ENCODE data around the gene PCDHA4. TPM values are rescaled to one million over a fixed set of nuclear protein-coding genes. Genes with fewer than 3 reads are reported as not detected.

Gene PCDHA4
- total RNA-seq, 1 experiment from 2014 or later, result not detected

- DNase-seq (ENCODE audit: low read depth), result no peak
These were observed 49.2 kb downstream of the PCDHA4 start, which contains the start of gene PCDHA10 for GRCh38 chr5:140855772-140856674. Gene PCDHA10, plus strand, starts transcription at chr5:140855897. Its CDS starts 152 bp downstream, at chr5:140856049.

GRCh38 chr5:140857177-140857986 is 50.5 kb downstream of the PCDHA4 start:
- DNase-seq (ENCODE audit: low read depth), result no peak

DNA sequence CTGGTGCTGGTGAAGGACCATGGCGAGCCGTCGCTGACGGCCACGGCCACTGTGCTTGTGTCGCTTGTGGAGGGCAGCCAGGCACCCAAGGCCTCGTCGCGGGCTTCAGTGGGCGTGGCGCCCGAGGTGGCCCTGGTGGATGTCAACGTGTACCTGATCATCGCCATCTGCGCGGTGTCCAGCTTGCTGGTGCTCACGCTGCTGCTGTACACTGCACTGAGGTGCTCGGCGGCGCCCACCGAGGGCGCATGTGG is 51.0 kb downstream of the PCDHA4 start:
- no peak for DNase-seq (ENCODE audit: low read depth)

- no peak for DNase-seq (ENCODE audit: low read depth)
These were observed 55.8 kb downstream of the PCDHA4 start for GRCh38 chr5:140862441-140863295.

Other genes with a start within 250 kb of the PCDHA4 start
- gene SRA1, start 249.6 kb upstream of the PCDHA4 start, total RNA-seq (2014; rRNA removed; shearing (Covaris generic)), result 48.5 and 55.9 TPM in 2 replicates
- 0.54 and 3.4 TPM in 2 replicates for gene APBB3, start 242.5 kb upstream of the PCDHA4 start, total RNA-seq (2014; rRNA removed; shearing (Covaris generic))
- gene SLC35A4, start 242.2 kb upstream of the PCDHA4 start, total RNA-seq (2014; rRNA removed; shearing (Covaris generic)), result 29.4 and 33.5 TPM in 2 replicates
- 0.47 TPM in 1 of 2 replicates, not detected in the other for gene CD14, start 173.9 kb upstream of the PCDHA4 start, total RNA-seq (2014; rRNA removed; shearing (Covaris generic))
- gene TMCO6, start 167.6 kb upstream of the PCDHA4 start, total RNA-seq (2014; rRNA removed; shearing (Covaris generic)), result 15.2 and 32.7 TPM in 2 replicates
- 87.2 and 106 TPM in 2 replicates for gene NDUFA2, start 159.4 kb upstream of the PCDHA4 start, total RNA-seq (2014; rRNA removed; shearing (Covaris generic))
- 96.8 and 118 TPM in 2 replicates for gene IK, start 159.2 kb upstream of the PCDHA4 start, total RNA-seq (2014; rRNA removed; shearing (Covaris generic))
- gene WDR55, start 142.2 kb upstream of the PCDHA4 start, total RNA-seq (2014; rRNA removed; shearing (Covaris generic)), result 11.7 and 26.5 TPM in 2 replicates
- gene DND1, start 133.5 kb upstream of the PCDHA4 start, total RNA-seq (2014; rRNA removed; shearing (Covaris generic)), result 0.44 TPM in 1 of 2 replicates, not detected in the other
- gene HARS1, start 115.7 kb upstream of the PCDHA4 start, total RNA-seq (2014; rRNA removed; shearing (Covaris generic)), result 36.8 and 58.1 TPM in 2 replicates
- 29.6 and 36.7 TPM in 2 replicates for gene HARS2, start 115.6 kb upstream of the PCDHA4 start, total RNA-seq (2014; rRNA removed; shearing (Covaris generic))
- gene ZMAT2, start 106.6 kb upstream of the PCDHA4 start, total RNA-seq (2014; rRNA removed; shearing (Covaris generic)), result 68.0 and 71.3 TPM in 2 replicates
- gene PCDHA1, start 20.9 kb upstream of the PCDHA4 start, total RNA-seq (2014; rRNA removed; shearing (Covaris generic)), result 0.05 TPM in 1 of 2 replicates, not detected in the other
- gene PCDHA2, start 12.2 kb upstream of the PCDHA4 start, total RNA-seq (2014; rRNA removed; shearing (Covaris generic)), result not detected in 2 replicates
- not detected in 2 replicates for gene PCDHA3, start 6.0 kb upstream of the PCDHA4 start, total RNA-seq (2014; rRNA removed; shearing (Covaris generic))
- gene PCDHA5, start 14.5 kb downstream of the PCDHA4 start, total RNA-seq (2014; rRNA removed; shearing (Covaris generic)), result not detected in 2 replicates
- gene PCDHA6, start 20.9 kb downstream of the PCDHA4 start, total RNA-seq (2014; rRNA removed; shearing (Covaris generic)), result not detected in 2 replicates
- gene PCDHA7, start 27.2 kb downstream of the PCDHA4 start, total RNA-seq (2014; rRNA removed; shearing (Covaris generic)), result 0.02 TPM in 1 of 2 replicates, not detected in the other
- gene PCDHA8, start 34.1 kb downstream of the PCDHA4 start, total RNA-seq (2014; rRNA removed; shearing (Covaris generic)), result not detected in 2 replicates
- not detected in 2 replicates for gene PCDHA9, start 41.3 kb downstream of the PCDHA4 start, total RNA-seq (2014; rRNA removed; shearing (Covaris generic))
- gene PCDHA10, start 48.8 kb downstream of the PCDHA4 start, total RNA-seq (2014; rRNA removed; shearing (Covaris generic)), result not detected in 2 replicates
- gene PCDHA11, start 61.9 kb downstream of the PCDHA4 start, total RNA-seq (2014; rRNA removed; shearing (Covaris generic)), result 0.07 and 0.27 TPM in 2 replicates
- gene PCDHA12, start 68.2 kb downstream of the PCDHA4 start, total RNA-seq (2014; rRNA removed; shearing (Covaris generic)), result not detected in 2 replicates
- gene PCDHA13, start 75.1 kb downstream of the PCDHA4 start, total RNA-seq (2014; rRNA removed; shearing (Covaris generic)), result not detected in 2 replicates
- 0.25 and 0.34 TPM in 2 replicates for gene PCDHAC1, start 119.2 kb downstream of the PCDHA4 start, total RNA-seq (2014; rRNA removed; shearing (Covaris generic))
- 0.17 TPM in 1 of 2 replicates, not detected in the other for gene PCDHAC2, start 159.4 kb downstream of the PCDHA4 start, total RNA-seq (2014; rRNA removed; shearing (Covaris generic))
- gene PCDHB1, start 244.3 kb downstream of the PCDHA4 start, total RNA-seq (2014; rRNA removed; shearing (Covaris generic)), result not detected in 2 replicates

Measured in M059J (cell line).